ENCODE measurements around the gene RRH. TPM values are rescaled to one million over a fixed set of nuclear protein-coding genes. Genes with fewer than 3 reads are reported as not detected.

The RRH gene
- total RNA-seq, 1 donor from 2014 or later, result 0.19 TPM

- Histone ChIP-seq H3K27ac (replicated peaks) (no peak overlapping the region), H3K9me3 (replicated peaks) (no peaks in the 10 kb centered on the region), H3K4me3 (no peak overlapping the region), H3K27me3 (ENCODE audit: low read depth) (no peaks in the 10 kb centered on the region), H3K36me3 (no peaks in the 10 kb centered on the region), H3K4me1 (no peaks in the 10 kb centered on the region)
- TF ChIP-seq, protein P1, sequence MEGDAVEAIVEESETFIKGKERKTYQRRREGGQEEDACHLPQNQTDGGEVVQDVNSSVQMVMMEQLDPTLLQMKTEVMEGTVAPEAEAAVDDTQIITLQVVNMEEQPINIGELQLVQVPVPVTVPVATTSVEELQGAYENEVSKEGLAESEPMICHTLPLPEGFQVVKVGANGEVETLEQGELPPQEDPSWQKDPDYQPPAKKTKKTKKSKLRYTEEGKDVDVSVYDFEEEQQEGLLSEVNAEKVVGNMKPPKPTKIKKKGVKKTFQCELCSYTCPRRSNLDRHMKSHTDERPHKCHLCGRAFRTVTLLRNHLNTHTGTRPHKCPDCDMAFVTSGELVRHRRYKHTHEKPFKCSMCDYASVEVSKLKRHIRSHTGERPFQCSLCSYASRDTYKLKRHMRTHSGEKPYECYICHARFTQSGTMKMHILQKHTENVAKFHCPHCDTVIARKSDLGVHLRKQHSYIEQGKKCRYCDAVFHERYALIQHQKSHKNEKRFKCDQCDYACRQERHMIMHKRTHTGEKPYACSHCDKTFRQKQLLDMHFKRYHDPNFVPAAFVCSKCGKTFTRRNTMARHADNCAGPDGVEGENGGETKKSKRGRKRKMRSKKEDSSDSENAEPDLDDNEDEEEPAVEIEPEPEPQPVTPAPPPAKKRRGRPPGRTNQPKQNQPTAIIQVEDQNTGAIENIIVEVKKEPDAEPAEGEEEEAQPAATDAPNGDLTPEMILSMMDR (IDR thresholded peaks at IDR 0.05; ENCODE audit: borderline replicate concordance), result no peak
- intact Hi-C loops (cut with micrococcal nuclease), result no loop called here
- DNase-seq, result no peak
Measured at GRCh38 chr4:109878355-109878754, 50.6 kb downstream of the RRH start.

GRCh38 chr4:109879081-109879480 lies 51.3 kb downstream of the RRH start:
- intact Hi-C loops (cut with micrococcal nuclease), result no loop called here
- Histone ChIP-seq H3K27me3 (ENCODE audit: low read depth) (no peaks in the 10 kb centered on the region), H3K4me1 (no peaks in the 10 kb centered on the region), H3K36me3 (no peaks in the 10 kb centered on the region), H3K4me3 (no peak overlapping the region), H3K9me3 (replicated peaks) (no peaks in the 10 kb centered on the region), H3K27ac (replicated peaks) (no peak overlapping the region)
- TF ChIP-seq, protein P1 (IDR thresholded peaks at IDR 0.05; ENCODE audit: borderline replicate concordance), result no peak
- no peak for DNase-seq

DNA sequence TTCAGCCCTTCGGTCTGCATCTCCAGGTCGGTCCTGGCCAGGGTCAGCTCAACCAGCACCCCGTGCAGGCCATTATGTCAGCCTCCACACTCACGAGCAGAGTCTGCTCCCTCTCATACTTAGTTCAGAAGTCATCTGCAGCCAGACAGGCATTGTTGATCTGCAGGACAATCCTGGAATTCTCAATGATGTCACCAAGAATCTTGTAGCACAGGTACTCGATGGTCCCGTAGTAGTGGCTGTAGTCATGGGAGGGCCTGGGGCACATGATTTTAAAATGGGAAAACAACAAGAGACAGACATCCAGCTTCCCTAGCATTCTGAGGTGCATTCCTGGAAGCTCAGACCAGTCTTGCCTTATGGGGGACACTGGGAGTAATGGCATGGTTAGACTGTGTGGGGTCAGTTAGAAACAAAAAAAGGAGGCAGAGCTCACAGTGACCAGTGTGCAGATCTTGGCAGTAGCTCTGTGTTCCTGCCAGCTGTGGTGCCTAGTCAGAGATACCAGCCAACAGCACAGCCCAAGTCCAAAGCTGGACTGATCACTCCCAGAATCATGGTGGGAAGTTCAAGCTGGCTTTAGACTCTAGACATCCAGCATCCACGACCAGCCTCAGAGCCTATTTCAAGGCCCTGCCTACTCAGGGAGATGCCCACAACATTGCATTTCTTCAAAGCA lies 52.0 kb downstream of the RRH start:
- Histone ChIP-seq H3K27me3 (ENCODE audit: low read depth) (no peaks in the 10 kb centered on the region), H3K36me3 (no peaks in the 10 kb centered on the region), H3K9me3 (replicated peaks) (no peaks in the 10 kb centered on the region), H3K4me1 (no peaks in the 10 kb centered on the region), H3K4me3 (no peak overlapping the region), H3K27ac (replicated peaks) (no peak overlapping the region)
- intact Hi-C loops (cut with micrococcal nuclease), result no loop called here
- no peak for DNase-seq
- TF ChIP-seq, protein P1 (IDR thresholded peaks at IDR 0.05; ENCODE audit: borderline replicate concordance), result no peak

DNA sequence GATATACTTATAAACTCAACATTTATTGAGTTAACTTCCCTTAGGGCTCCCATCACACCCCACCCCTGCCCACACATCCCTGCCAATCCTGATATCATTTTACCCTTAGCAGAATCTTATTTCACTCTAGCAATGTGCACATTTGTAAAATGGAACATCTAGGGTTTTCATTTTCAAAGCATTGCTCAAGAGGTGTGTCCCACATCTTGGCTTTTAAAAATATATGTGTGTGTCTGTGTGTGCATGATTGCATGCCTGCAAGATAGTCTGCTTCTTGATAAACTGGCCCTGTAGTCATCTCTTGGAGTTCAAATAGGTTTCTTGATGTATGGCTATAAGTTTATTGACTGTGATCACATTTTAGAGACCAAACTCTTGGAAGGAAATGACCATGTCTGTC lies 58.5 kb downstream of the RRH start:
- H3K9me3 ChIP-seq (replicated peaks), result no peaks in the 10 kb centered on the region
- H3K27me3 ChIP-seq (ENCODE audit: low read depth), result no peaks in the 10 kb centered on the region
- TF ChIP-seq, protein P1 (IDR thresholded peaks at IDR 0.05; ENCODE audit: borderline replicate concordance), result no peak
- no peak overlapping the region for H3K27ac ChIP-seq (replicated peaks)
- DNase-seq, result no peak
- no peaks in the 10 kb centered on the region for H3K36me3 ChIP-seq
- no peaks in the 10 kb centered on the region for H3K4me1 ChIP-seq
- intact Hi-C loops (cut with micrococcal nuclease), result no loop called here
- no peak overlapping the region for H3K4me3 ChIP-seq

DNA sequence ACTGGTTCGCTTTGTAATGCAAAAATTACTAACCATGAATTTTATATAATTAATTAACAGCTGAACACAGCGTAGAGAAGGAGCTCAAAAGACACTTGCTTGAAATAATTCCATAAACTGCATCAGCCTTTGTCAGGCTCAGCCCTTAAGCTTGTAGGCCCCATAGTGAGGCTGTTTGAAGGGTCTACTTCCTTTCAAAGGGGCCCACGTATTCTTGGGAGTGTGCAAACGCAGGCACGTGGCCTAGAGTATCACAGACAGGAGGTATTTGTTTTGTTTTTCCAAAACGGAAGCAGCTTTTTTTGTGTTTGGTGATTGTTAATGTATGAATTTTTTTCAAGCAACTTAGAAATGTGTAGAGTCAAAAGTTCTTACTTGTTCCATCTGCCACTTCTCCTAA lies 59.3 kb downstream of the RRH start:
- no peak overlapping the region for H3K4me3 ChIP-seq
- DNase-seq, result no peak
- no peaks in the 10 kb centered on the region for H3K36me3 ChIP-seq
- H3K27me3 ChIP-seq (ENCODE audit: low read depth), result no peaks in the 10 kb centered on the region
- no peak overlapping the region for H3K27ac ChIP-seq (replicated peaks)
- TF ChIP-seq, protein P1 (IDR thresholded peaks at IDR 0.05; ENCODE audit: borderline replicate concordance), result no peak
- intact Hi-C loops (cut with micrococcal nuclease), result no loop called here
- H3K4me1 ChIP-seq, result no peaks in the 10 kb centered on the region
- H3K9me3 ChIP-seq (replicated peaks), result no peaks in the 10 kb centered on the region
